ENCODE results near the gene CYP26A1. TPM values are rescaled to one million over a fixed set of nuclear protein-coding genes. Genes with fewer than 3 reads are reported as not detected.
A peak's percentile ranks its signal among the peaks of the same experiment; 100 is the strongest.

CYP26A1 gene
- not detected in 2 replicates for total RNA-seq (2014; rRNA removed; shearing (Covaris generic))
- polyA plus RNA-seq (2016; fragmentation: Nextera tagmentation; extraction: Ambion mirVana) = not detected in 2 replicates

- no peaks in the 10 kb centered on the region for H3K79me2 ChIP-seq (ENCODE audit: insufficient read depth)
- peak; percentile 22 for DNase-seq
- no peaks in the 10 kb centered on the region for H3K36me3 ChIP-seq (ENCODE audit: low read depth)
- TF ChIP-seq EZH2phosphoT487 (IDR thresholded peaks at IDR 0.05; ENCODE audit: insufficient read depth, low read depth) (peak; percentile 65; the same call in 1 of the 2 replicates), EZH2 (IDR thresholded peaks at IDR 0.05; ENCODE audit: insufficient read depth, poor library complexity, severe bottlenecking) (peak; percentile 9)
- H3K4me2 ChIP-seq (ENCODE audit: unreplicated experiment) = no peak within 1 kb of the TSS
- no peaks in the 10 kb centered on the region for H4K20me1 ChIP-seq (ENCODE audit: insufficient read depth)
- 1 to 2% methylated on average over 41 to 48 of the region's 52 CpGs for WGBS, 2 experiments (ENCODE audit: low coverage in 1 of 2, low lambda C conversion rate in 2 of 2, missing lambda C conversion rate in 2 of 2)
- in situ Hi-C loops (cut with MboI) = no loop called here
- no peak within 1 kb of the TSS for H3K9ac ChIP-seq
- H3K9me2 ChIP-seq (ENCODE audit: insufficient read depth) = no peaks in the 10 kb centered on the region
- no peak within 1 kb of the TSS for H3K27ac ChIP-seq
- H3F3A ChIP-seq (ENCODE audit: insufficient read depth) = no peaks in the 10 kb centered on the region
- H2AFZ ChIP-seq = no peak within 1 kb of the TSS
- H3K4me3 ChIP-seq = peak within 1 kb of the TSS; percentile 43; the same call in 1 of the 2 replicates
- H3K4me1 ChIP-seq (ENCODE audit: insufficient read depth) = peaks cover 5% of the 10 kb centered on the region; the same call in 1 of the 2 replicates
- no peaks in the 10 kb centered on the region for H3K9me3 ChIP-seq (ENCODE audit: low read depth)
- peaks cover 83% of the 10 kb centered on the region for H3K27me3 ChIP-seq (replicated peaks; ENCODE audit: insufficient read depth)
Measured at GRCh38 chr10:93073539-93074146, at the start of gene CYP26A1. Gene CYP26A1, plus strand, starts transcription at chr10:93073893. Its CDS starts 42 bp downstream, at chr10:93073935.

DNA sequence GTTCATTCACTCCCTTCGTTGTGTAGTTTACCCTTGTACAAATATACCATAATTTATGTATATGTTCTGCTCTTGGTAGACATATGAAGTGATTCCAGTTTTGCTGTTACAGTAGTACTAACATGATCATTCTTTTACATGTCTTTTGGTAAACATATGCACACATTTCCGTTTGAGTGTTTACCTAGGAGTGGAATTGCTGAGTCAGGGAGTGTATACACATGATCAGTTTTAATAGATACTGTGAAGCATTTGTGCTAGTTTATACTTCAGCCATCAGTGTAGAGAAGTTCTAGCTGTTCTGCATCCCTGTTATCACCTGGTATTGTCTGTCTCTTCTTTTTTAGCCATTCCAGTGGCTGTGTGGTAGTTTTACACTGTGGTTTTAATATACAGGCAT lies 47.6 kb upstream of the CYP26A1 start:
- Histone ChIP-seq H3K27me3 (replicated peaks; ENCODE audit: insufficient read depth) (no peaks in the 10 kb centered on the region), H3F3A (ENCODE audit: insufficient read depth) (peaks cover 15% of the 10 kb centered on the region), H3K4me2 (ENCODE audit: unreplicated experiment) (no peak overlapping the region), H3K27ac (no peak overlapping the region), H3K4me3 (no peak overlapping the region), H4K20me1 (ENCODE audit: insufficient read depth) (no peaks in the 10 kb centered on the region), H3K9me2 (ENCODE audit: insufficient read depth) (no peaks in the 10 kb centered on the region), H3K9me3 (ENCODE audit: low read depth) (no peaks in the 10 kb centered on the region), H3K9ac (no peak overlapping the region), H3K79me2 (ENCODE audit: insufficient read depth) (no peaks in the 10 kb centered on the region), H3K4me1 (ENCODE audit: insufficient read depth) (peaks cover 25% of the 10 kb centered on the region), H2AFZ (no peak overlapping the region), H3K36me3 (ENCODE audit: low read depth) (no peaks in the 10 kb centered on the region)
- DNase-seq = no peak
- in situ Hi-C loops (cut with MboI) = no loop called here
- 65 to 75% methylated on average over 2 of the region's 2 CpGs for WGBS, 2 experiments (ENCODE audit: low coverage in 1 of 2, low lambda C conversion rate in 2 of 2, missing lambda C conversion rate in 2 of 2)
- no peak for TF ChIP-seq EZH2phosphoT487 (IDR thresholded peaks at IDR 0.05; ENCODE audit: insufficient read depth, low read depth)

- Histone ChIP-seq H4K20me1 (ENCODE audit: insufficient read depth) (no peaks in the 10 kb centered on the region), H3K79me2 (ENCODE audit: insufficient read depth) (no peaks in the 10 kb centered on the region), H3K4me2 (ENCODE audit: unreplicated experiment) (no peak overlapping the region), H3K4me1 (ENCODE audit: insufficient read depth) (peaks cover 28% of the 10 kb centered on the region), H3K27ac (no peak overlapping the region), H3K9me2 (ENCODE audit: insufficient read depth) (no peaks in the 10 kb centered on the region), H3K4me3 (no peak overlapping the region), H2AFZ (no peak overlapping the region), H3K9ac (no peak overlapping the region), H3K36me3 (ENCODE audit: low read depth) (no peaks in the 10 kb centered on the region), H3K27me3 (replicated peaks; ENCODE audit: insufficient read depth) (no peaks in the 10 kb centered on the region), H3F3A (ENCODE audit: insufficient read depth) (peaks cover 17% of the 10 kb centered on the region), H3K9me3 (ENCODE audit: low read depth) (no peaks in the 10 kb centered on the region)
- no peak for TF ChIP-seq EZH2phosphoT487 (IDR thresholded peaks at IDR 0.05; ENCODE audit: insufficient read depth, low read depth)
- TF ChIP-seq EZH2 (IDR thresholded peaks at IDR 0.05; ENCODE audit: insufficient read depth, poor library complexity, severe bottlenecking) = no peak
- in situ Hi-C loops (cut with MboI) = no loop called here
- DNase-seq = no peak
Measured at GRCh38 chr10:93027508-93027907, 46.2 kb upstream of the CYP26A1 start.

- WGBS, 2 experiments (ENCODE audit: low coverage in 1 of 2, low lambda C conversion rate in 2 of 2, missing lambda C conversion rate in 2 of 2) = 9 to 13% methylated on average over 2 of the region's 2 CpGs
- Histone ChIP-seq H3K27ac (0 out of 2 replicates have a peak overlapping the region, but pooled peaks have one; percentile 0), H3K4me1 (ENCODE audit: insufficient read depth) (peaks cover 28% of the 10 kb centered on the region), H3K9ac (no peak overlapping the region), H3K36me3 (ENCODE audit: low read depth) (no peaks in the 10 kb centered on the region), H3K9me3 (ENCODE audit: low read depth) (no peaks in the 10 kb centered on the region), H3K4me2 (ENCODE audit: unreplicated experiment) (peak overlapping the region; percentile 6), H3K4me3 (no peak overlapping the region), H3K9me2 (ENCODE audit: insufficient read depth) (no peaks in the 10 kb centered on the region), H3K79me2 (ENCODE audit: insufficient read depth) (no peaks in the 10 kb centered on the region), H2AFZ (no peak overlapping the region), H3K27me3 (replicated peaks; ENCODE audit: insufficient read depth) (no peaks in the 10 kb centered on the region), H4K20me1 (ENCODE audit: insufficient read depth) (no peaks in the 10 kb centered on the region), H3F3A (ENCODE audit: insufficient read depth) (peaks cover 17% of the 10 kb centered on the region)
- in situ Hi-C loops (cut with MboI) = no loop called here
- TF ChIP-seq EZH2 (IDR thresholded peaks at IDR 0.05; ENCODE audit: insufficient read depth, poor library complexity, severe bottlenecking) = no peak
- no peak for TF ChIP-seq EZH2phosphoT487 (IDR thresholded peaks at IDR 0.05; ENCODE audit: insufficient read depth, low read depth)
- peak; percentile 84 for DNase-seq
Measured at GRCh38 chr10:93028883-93029282, 44.8 kb upstream of the CYP26A1 start.
